Heart right ventricle (tissue), 16 donors: Measurements from ENCODE around the gene ZNF627. TPM values are rescaled to one million over a fixed set of nuclear protein-coding genes. Genes with fewer than 3 reads are reported as not detected.
"Not testable (repeated sequence)": the region's sequence is repeated elsewhere in the genome, so short reads cannot be mapped to it uniquely, and the experiment has no call there.

ENCODE experiments used
- ATAC-seq, 8 donors: fragments of 200-7000 bp; cut with Tn5 transposase; one replicate each; pipeline ENCODE4 v1.9.1; 2020; ENCODE audit warnings: mild to moderate bottlenecking in 8 of 8, moderate library complexity in 8 of 8, moderate number of reproducible peaks in 1 of 8
- DNase-seq, 2 donors: peaks; one replicate each; pipeline ENCODE4 v3.0.0-alpha.2; 2020
- H3K27ac ChIP-seq, 10 donors: fragments of 200-600 bp; sonication (generic) in 2 of 10; one replicate each; pipeline versions ENCODE4 v1.5.0 to v1.8.0; 2020 to 2022; ENCODE audit warnings: mild to moderate bottlenecking in 3 of 10
- H3K27me3 ChIP-seq, 7 donors: fragments of 200-600 bp; one replicate each; pipeline ENCODE4 v1.8.0; 2021 to 2022; ENCODE audit warnings: mild to moderate bottlenecking in 2 of 7
- H3K36me3 ChIP-seq, 9 donors: fragments of 200-600 bp; sonication (generic) in 1 of 9; one replicate each; pipeline versions ENCODE4 v1.5.0 to v1.8.0; 2020 to 2022; ENCODE audit warnings: mild to moderate bottlenecking in 2 of 9
- H3K4me1 ChIP-seq, 9 donors: fragments of 200-600 bp; sonication (generic) in 1 of 9; one replicate each; pipeline versions ENCODE4 v1.5.0 to v1.8.0; 2020 to 2022; ENCODE audit warnings: mild to moderate bottlenecking in 4 of 9
- H3K4me3 ChIP-seq, 10 donors: fragments of 200-600 bp; sonication (generic) in 2 of 10; one replicate each; pipeline versions ENCODE4 v1.5.0 to v1.8.0; 2020 to 2022; ENCODE audit warnings: mild to moderate bottlenecking in 7 of 10, moderate library complexity in 2 of 10
- H3K9me3 ChIP-seq, 11 donors: fragments of 200-600 bp in 10 of 11; sonication (generic) in 2 of 11; one replicate each; pipeline versions ENCODE4 v1.5.0 to v1.8.0; 2013 to 2022; ENCODE audit warnings: mild to moderate bottlenecking in 2 of 11, control low read depth in 1 of 11, moderate library complexity in 1 of 11
- WGBS, 2 donors: extraction: QIAGEN DNeasy Blood & Tissue Kit; methylation state at CpG; one replicate each; pipeline ENCODE4 v1.1.7; 2013; ENCODE audit warnings: inconsistent platforms in 1 of 2; 5-methylcytosine and 5-hydroxymethylcytosine counted together
- intact Hi-C, 10 donors: fragments of 100-400 bp; cut with DNase I; formaldehyde crosslinking; loops; one replicate each; pipeline versions ENCODE4 v1.11.1 to v1.14.2; 2022
- polyA plus RNA-seq, 2 donors: library from polyadenylated mRNA; stranded (reverse); fragments of 200-250 nt; gene quantifications; one replicate each; pipeline ENCODE4 v1.2.3, GENCODE V29; 2013
- total RNA-seq, 10 donors: library from RNA; stranded (reverse); fragmentation: NEBNext Ultra II Directional in 3 of 10; extraction: Animal tissue kit (Norgen Biotek cat#: 25700) in 3 of 10; gene quantifications; one replicate each; pipeline versions ENCODE4 v1.2.1 to v1.2.4, GENCODE V29; 2021 to 2023
- TF ChIP-seq, protein P1 (sequence below), 9 donors: fragments of 200-600 bp; sonication (generic) in 2 of 9; IDR thresholded peaks; one replicate each; pipeline versions ENCODE4 v1.5.0 to v1.8.0; 2021 to 2022; ENCODE audit warnings: antibody characterized with exemption in 9 of 9, mild to moderate bottlenecking in 5 of 9, moderate library complexity in 1 of 9
- donor health status: Arrhythmogenic right ventricular cardiomyopathy.
- donor health status: ischemic (EF 13 %, LVEDD 7.1; RV severe dilation, severe dysfunction).
- donor health status: healthy with polysubstance abuse.
- donor health status: DM: no; HTN: yes; CAD: no.
- donor health status: DM: no; HTN: no; CAD: no.
- donor health status: ischemic (EF 25% LVEDD 6.9; RV normal size, moderate dysfunction).
- donor health status: ischemic (EF 25% LVEDD 5.7; RV mildly dilated, moderate dysfunction).
- donor health status: healthy.
- donor health status: DM: yes; HTN: yes; CAD: no.
- donor health status: Ischemic cardiomyopathy.
- donor health status: ischemic (EF 35%, LVEDD 5.7; RV mildly dilated, moderate dysfunction).
- donor health status: nonischemic (EF 11% LVEDD 7.7; RV severe dilation, severe dysfunction).
- donor health status: DM: yes; HTN: yes; CAD: no.
- donor health status: PGD.
- donor health status: ischemic (EF 29% LVEDD 5.4; RV normal size, mild dysfunction).
- donor health status: nonischemic (EF 23%, LVEDD 6.1; RV moderate dilation, normal function).

The ZNF627 gene
- total and polyA plus RNA-seq, 12 donors, result 3.6 to 9.8 (median 6.3) TPM

DNA sequence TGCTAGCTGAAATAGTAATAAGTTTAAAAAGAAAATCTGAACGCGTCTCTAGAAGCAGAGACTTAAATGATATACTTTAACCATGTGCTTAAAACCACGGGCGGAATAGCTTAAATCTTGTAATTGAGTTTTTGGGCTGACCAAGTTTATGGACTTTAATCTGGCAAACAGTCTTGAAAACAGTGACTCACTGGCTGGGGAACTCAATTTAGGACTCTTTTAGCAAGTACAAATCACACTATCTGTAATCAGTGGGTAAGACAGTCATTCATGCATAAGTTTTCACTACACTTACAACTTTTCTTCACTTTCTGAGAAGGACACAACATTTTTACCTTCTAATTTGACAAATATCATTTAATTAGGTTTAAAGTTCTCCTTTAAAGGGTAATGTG lies 26.8 kb downstream of the ZNF627 start:
- Histone ChIP-seq H3K36me3 (peaks cover 0 to 29% (median 9%) of the 10 kb centered on the region in 9 donors), H3K27me3 (peaks cover 0 to 11% (median 0%) of the 10 kb centered on the region in 7 donors), H3K27ac (peak overlapping the region in 2 of 10 donors; percentile 15 to 19), H3K4me1 (peaks cover 0 to 16% (median 6%) of the 10 kb centered on the region in 9 donors), H3K4me3 (peak overlapping the region in 5 of 10 donors; percentile 27 to 54 (median 48)), H3K9me3 (peaks cover 0 to under 1% (median 0%) of the 10 kb centered on the region in 11 donors)
- TF ChIP-seq, protein P1, sequence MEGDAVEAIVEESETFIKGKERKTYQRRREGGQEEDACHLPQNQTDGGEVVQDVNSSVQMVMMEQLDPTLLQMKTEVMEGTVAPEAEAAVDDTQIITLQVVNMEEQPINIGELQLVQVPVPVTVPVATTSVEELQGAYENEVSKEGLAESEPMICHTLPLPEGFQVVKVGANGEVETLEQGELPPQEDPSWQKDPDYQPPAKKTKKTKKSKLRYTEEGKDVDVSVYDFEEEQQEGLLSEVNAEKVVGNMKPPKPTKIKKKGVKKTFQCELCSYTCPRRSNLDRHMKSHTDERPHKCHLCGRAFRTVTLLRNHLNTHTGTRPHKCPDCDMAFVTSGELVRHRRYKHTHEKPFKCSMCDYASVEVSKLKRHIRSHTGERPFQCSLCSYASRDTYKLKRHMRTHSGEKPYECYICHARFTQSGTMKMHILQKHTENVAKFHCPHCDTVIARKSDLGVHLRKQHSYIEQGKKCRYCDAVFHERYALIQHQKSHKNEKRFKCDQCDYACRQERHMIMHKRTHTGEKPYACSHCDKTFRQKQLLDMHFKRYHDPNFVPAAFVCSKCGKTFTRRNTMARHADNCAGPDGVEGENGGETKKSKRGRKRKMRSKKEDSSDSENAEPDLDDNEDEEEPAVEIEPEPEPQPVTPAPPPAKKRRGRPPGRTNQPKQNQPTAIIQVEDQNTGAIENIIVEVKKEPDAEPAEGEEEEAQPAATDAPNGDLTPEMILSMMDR (IDR thresholded peaks at IDR 0.05), result no peak
- ATAC-seq (peak in 3 of 8 donors; percentile 29 to 40 (median 33)), DNase-seq (no peak)
- 59 to 66% methylated on average over 4 of the region's 4 CpGs for WGBS, 2 donors
- intact Hi-C loops, result no loop called here

DNA sequence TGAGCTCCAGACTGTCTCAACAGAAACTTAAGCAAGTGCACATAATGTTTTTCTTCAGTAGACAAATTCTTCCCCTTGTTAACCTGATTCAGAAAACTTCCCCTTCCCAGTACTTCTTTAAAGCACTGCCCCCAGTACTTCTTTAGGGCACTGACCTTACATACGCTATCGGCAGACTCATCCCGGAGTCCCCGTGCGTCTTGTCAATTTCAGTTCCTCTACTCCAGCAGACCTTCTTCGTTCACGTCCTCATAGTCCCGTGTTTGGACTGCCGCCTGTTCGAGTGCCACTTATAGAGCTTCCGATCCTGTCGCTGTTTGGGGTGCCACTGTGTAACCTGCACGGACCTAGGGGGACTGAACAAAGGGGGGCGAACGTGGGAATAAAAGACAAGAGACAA lies 29.0 kb downstream of the ZNF627 start:
- DNase-seq, result no peak
- TF ChIP-seq, protein P1 (IDR thresholded peaks at IDR 0.05), result no peak
- Histone ChIP-seq H3K36me3 (peaks cover 0 to 7% (median 0%) of the 10 kb centered on the region in 9 donors), H3K27me3 (peaks cover 0 to 11% (median 0%) of the 10 kb centered on the region in 7 donors), H3K9me3 (no peaks in the 10 kb centered on the region), H3K4me1 (peaks cover 0 to 16% (median 6%) of the 10 kb centered on the region in 9 donors), H3K4me3 (no peak overlapping the region), H3K27ac (no peak overlapping the region)
- intact Hi-C loops, result no loop called here
- ATAC-seq, result no peak
- 78% methylated on average over 15 of the region's 15 CpGs for WGBS, 2 donors

DNA sequence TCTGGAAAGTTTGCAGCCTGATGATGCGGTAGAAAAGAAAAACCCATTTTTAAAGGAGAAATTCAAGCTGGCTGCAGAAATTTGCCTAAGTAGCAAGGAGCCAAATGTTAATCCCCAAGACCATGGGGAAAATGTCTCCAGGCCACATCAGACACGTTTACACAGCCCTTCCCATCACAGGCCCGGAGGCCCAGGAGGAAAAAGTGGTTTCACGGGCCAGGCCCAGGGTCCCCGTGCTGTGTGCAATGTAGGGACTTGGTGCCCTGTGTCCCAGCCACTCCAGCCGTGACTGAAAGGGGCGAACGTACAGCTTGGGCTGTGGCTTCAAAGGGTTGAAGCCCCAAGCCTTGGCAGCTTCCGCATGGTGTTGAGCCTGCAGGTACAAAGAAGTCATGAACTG lies 35.9 kb downstream of the ZNF627 start:
- H3K36me3 ChIP-seq, result no peaks in the 10 kb centered on the region
- H3K4me3 ChIP-seq, result no peak overlapping the region
- no peak overlapping the region for H3K27ac ChIP-seq
- no peaks in the 10 kb centered on the region for H3K27me3 ChIP-seq
- peaks cover 0 to 4% (median 0%) of the 10 kb centered on the region in 11 donors for H3K9me3 ChIP-seq
- intact Hi-C loops, result no loop called here
- TF ChIP-seq, protein P1 (IDR thresholded peaks at IDR 0.05), result no peak
- 84 to 85% methylated on average over 9 of the region's 9 CpGs for WGBS, 2 donors
- DNase-seq, result no peak
- H3K4me1 ChIP-seq, result no peaks in the 10 kb centered on the region
- no peak for ATAC-seq

DNA sequence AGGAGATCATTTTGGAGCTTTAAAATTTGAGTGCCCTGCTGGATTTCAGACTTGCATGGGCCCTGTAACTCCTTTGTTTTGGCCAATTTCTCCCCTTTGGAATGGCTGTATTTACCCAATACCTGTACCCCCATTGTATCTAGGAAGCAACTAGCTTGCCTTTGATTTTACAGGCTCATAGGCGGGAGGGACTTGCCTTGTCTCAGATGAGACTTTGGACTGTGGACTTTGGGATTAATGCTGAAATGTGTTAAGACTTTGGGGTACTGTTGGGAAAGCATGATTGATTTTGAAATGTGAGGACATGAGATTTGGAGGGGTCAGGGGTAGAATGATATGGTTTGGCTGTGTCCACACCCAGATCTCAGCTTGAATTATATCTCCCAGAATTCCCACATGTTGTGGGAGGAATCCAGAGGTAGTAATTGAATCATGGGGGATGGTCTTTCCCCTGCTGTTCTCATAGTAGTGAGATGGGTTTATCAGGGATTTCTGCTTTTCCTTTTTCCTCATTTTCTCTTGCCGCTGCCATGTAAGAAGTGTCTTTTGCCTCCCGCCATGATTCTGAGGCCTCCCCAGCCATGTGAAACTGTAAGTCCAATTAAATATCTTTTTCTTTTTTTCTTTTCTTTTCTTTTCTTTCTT lies 36.9 kb downstream of the ZNF627 start:
- ATAC-seq, H3K4me1 ChIP-seq, H3K27ac ChIP-seq, H3K27me3 ChIP-seq, intact Hi-C loops, H3K4me3 ChIP-seq, H3K9me3 ChIP-seq, H3K36me3 ChIP-seq, DNase-seq: not testable (repeated sequence)
- 82 to 90% methylated on average over 3 of the region's 3 CpGs for WGBS, 2 donors

DNA sequence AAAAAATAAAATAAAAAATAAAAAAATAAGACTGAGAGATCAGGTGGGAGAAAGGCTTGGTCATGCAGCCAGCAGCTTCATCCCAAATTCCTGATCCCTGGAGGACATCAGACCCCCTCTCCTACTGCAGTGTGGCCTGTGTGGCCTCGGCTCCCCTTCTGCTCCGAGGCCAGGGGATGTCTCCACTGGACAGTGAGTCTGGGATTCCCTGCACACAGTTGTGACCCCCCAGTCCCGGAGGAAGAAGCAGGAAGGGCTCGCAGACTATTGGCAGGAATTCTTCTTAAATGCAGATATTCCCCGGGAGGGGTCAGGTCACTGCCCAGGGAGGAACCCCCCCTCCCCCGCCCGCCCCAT lies 41.9 kb downstream of the ZNF627 start:
- peaks cover 0 to 15% (median 7%) of the 10 kb centered on the region in 9 donors for H3K4me1 ChIP-seq
- H3K4me3 ChIP-seq, result peak overlapping the region in 9 of 10 donors; percentile 68 to 83 (median 77)
- no peaks in the 10 kb centered on the region for H3K9me3 ChIP-seq
- intact Hi-C loops, result no loop called here
- no peak overlapping the region for H3K27ac ChIP-seq
- no peaks in the 10 kb centered on the region for H3K27me3 ChIP-seq
- H3K36me3 ChIP-seq, result no peaks in the 10 kb centered on the region
- DNase-seq (no peak), ATAC-seq (peak in 7 of 8 donors; percentile 2 to 54 (median 35))
- WGBS, 2 donors, result 1% methylated on average over 7 of the region's 7 CpGs
- TF ChIP-seq, protein P1 (IDR thresholded peaks at IDR 0.05), result no peak
